Measurements from ENCODE around the gene CST3.

CST3 gene

DNA sequence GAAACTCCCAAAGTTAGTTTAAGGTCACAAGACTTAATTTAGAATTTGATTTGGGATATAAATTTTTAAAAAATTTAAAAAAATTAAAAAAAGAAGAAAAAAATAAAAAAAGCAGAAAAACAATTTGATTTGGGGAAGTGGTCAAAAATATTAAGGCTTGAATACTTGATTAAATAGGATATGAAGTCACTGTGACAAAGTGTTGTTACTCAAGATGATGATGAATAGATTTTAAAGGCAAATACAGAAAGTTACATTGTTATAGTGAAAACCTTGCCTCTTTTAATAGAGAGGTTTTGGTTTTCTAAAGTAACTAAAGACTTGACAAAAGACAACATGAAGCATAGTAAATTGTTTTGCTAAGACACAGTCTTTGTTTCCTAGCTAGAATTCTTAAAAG, 39.3 kb downstream of the CST3 start:
- DNase-seq = no peak

DNA sequence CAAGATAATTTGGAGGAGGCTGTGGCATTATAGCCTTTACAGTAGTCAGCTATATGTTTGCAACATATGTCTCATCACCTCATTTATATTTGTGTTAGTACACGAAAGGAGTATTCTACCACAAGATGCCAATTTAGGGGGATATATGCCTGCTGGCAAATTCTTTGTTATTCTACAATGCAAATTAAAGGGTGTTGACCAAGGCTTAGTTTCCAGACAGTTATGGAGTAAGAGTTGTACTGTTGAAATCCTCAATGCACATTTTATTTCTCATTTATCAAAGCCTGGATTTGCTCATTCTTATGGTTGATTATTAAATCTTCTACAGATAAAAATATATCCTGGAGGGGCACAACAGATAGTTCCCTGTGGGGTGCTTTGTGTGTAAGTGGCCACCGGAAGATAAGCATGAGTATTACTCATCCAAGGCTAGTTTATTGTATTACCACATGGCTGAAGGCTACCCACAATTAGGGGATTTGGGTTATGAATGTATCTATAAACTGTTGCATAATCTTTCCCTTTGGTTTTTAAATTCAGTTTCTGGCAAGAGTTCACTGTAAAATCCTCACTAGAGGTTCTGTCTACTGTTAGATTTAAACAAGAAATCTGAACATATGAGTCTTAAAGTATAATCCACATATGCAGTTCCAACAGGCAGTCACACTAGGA, 41.0 kb downstream of the CST3 start:
- no peak for DNase-seq

DNA sequence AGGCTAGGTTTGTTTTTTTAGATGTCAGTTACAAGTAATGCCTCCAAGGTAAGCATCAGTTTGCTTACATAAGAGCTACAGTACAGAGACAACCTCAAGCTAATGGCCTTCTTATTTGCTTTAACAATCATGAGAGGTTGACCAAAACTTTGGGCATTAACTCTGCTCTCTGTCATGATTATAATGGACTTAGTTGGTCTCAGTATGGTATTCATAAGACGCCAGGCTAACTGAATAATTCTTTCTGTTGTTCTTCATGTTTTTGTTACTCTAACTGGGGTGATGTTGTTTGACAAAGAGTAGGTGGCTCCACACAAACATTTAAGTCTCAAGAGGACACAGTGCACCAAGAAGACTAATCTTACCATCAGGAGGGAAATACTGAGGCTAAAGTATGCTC, 41.8 kb downstream of the CST3 start:
- DNase-seq = no peak

DNA sequence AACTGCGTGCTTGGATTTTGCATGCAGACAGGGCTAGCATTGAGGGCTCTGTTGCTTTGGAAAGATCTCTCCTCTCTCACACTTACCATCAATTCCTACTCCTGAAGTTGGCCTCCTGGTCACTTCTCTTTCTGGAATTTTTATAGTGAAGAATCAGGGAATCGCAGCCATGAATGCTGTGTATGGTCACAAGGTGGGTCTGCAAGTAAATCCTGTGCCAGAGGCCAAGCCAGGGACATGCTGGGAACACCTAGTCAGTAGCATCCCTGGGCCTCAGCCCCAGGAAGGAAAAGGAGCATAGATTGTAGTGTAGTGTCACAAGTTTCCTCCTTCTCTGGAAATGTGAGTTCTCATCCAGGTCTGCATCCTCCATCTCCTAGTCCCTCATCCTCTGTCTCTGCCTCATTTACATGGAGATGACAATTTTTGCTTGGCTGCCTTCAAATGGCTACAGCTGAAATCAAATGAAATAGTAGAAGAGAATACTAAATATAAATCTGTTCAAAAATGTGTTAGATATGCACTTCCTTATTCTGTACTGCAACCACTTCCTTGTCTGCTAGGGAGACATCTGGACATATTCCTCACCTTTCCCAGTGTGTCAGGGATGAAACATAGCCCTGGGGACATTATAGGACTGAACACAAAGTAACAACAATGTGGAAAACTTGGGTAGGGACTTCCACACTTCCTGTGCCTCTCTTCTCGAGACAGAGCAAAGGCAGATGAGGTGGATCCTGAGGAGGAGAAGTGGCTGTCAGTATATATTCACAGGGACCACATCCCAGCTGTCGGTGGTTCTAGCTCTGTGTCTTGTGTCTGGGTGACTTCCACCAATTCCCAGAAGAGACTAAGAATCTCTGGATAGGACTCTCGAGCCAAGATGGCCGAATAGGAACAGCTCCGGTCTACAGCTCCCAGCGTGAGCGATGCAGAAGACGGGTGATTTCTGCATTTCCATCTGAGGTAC, 49.0 kb downstream of the CST3 start:
- no peak for DNase-seq

DNA sequence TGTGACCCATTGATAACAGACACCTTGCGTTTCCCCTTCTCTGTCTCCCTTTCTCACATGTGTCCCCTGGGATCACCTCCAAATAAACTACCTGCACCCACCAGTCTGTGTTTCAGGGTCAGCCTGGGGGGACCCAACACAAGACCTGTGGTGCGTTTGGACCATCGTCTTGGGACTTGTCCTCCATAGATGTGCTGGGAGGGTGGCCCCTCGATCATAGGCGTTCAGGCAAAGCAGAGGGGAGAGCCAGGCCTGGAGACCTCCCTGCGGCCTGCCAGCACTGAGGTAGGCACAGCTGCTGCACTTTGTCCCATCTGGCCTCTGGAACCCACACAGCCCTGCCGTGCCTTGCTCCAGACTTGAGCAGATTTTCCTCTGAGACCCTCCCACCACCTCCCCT, 50.1 kb downstream of the CST3 start:
- DNase-seq = no peak

DNA sequence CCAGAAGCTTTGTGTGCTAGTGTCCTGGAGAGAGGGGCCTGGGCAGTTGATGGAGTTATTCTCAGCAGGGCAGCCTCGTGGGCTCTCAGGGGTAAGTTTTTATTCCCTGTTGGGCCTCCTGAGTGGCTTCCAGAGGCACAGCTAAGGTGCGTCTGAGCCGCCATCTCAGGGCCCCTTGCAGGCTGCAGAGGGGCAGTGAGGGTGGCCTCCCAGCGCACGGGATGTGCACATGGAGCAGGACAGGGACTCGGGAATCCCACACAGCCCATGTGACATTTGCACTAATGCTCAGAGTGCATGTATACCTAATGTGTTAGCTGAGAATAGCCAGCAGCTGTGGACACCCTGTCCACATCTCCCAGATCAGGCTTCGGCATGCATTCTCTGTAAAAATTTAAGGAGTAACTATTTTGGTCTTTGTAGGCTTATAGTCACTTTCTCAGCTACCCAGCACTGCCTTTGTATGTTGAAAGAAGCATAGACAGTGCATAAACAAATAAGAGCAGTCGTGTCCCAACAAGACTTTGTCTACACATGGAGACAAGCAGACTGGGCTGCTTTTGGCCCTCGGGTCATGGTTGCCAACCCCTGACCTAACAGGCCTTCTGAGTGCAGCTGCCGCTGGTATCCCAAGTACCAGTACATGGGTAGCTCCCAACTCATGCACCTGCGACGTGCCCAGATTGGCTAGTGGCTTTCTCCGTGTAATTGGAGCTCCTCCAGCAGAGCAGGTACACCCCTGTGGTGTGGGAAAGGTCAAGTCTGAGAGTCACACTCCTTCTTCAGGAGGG, 50.8 kb downstream of the CST3 start:
- DNase-seq = no peak

DNA sequence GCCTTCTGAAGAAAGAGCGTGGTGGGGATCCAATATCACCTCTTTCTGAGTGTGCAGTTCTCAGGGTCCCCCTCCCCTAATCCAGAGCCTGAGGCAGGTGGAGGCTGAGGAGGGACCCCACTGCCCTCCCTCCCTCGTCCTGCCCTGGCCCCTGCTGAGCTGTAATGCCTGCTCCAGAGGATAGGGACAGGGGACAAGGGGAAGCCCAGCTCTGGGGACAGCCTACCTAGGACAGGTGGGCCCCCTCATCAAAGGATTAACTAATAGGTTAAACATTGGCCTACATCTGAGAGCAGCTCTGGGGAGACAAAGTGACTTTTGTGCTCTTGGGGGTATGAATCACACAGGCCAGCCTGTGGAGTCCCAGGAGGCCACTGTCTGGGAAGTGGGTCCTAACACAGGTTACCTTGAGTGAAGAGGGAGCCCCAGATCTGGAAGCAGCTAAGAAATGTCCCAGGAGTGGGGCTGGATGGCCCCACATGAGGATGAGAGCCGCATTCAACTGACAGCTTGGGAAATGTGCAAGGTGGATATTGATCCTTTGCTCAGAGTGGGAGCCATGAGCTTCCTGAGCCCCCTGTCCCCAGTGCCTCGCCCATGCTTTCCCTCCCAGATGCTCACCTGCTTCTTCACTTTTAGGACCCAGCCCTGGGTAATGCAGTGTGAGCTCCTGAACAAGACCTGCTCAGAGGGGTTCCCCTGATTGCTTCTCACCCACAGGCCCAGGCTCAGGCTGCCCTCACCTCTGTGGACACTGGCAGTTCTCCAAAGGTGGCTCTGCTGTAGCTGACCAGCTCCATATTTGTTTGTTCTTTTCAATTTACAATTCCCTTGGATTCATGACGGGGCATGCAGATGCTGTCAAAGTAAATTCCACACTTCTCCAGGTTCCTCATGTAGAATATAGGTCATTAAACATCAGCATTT, 51.7 kb downstream of the CST3 start:
- no peak for DNase-seq

DNA sequence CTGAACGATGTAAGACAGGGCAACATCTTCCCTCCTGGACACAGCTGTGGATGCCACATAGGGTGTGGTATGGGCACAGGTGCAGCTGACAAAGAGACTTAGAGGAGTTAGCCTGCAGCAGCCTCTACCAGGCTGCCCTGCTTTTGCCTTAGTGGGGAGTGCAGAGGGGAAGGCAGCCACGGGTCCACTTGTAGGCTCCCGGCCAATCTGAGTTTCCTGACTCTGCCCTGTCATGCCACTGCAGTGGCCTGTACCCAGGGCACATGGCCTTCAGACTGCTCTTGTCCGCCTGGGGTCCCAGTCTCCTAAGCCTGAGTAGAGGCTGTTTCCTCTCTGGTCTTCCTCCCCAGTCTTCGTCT, 52.3 kb downstream of the CST3 start:
- no peak for DNase-seq

DNA sequence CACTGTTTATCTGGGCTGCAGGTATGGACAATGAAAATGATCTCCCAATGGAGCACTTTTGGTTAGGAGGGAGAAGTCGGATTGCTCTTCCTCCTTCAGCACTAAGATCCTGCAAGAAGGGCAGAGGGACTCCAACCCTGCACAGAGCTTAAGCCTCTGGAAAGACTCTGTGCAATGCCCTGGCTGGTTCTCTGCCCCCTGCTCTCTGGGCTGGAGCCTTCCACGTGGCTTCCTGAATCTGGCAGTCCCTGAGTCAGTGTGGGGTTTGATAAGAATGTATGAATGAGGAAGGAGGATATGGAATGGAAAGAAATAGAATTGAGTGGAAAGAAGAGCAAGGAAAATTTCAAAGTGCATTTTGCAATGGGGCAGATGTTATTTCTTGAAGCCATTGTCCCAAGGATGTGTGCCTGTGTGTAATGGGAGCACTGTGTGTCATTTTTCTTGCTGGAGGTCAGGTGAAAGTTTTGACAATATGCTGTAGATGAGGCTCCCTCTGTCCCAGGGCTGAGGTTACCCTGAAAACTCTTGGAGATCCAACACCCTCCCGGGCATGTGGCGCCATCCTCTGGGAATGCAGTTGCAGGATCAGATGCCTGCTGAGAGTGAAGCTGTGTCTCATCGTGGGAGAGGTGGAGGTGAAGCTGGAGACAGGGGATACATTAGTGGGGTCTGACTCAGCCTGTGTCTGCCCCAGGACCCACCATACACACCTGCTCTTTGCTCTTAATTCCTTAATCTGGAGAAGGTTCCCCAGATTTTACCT, 53.1 kb downstream of the CST3 start:
- no peak for DNase-seq
